Memory B cell (primary cell): Measurements from ENCODE around the gene AQP6.
A peak's percentile ranks its signal among the peaks of the same experiment; 100 is the strongest.

ENCODE experiments used
- ATAC-seq: fragments of 150-1000 bp; cut with Tn5 transposase; 2 replicates; pipeline ENCODE4 v1.10.0; 2021; ENCODE audit warnings: low read depth, mild to moderate bottlenecking, moderate library complexity
- DNase-seq, 2 donors: peaks; one replicate each; pipeline ENCODE4 v3.0.0; 2022; ENCODE audit warnings: low spot score in 2 of 2
- H3K27ac Mint-ChIP-seq: one replicate; pipeline ENCODE4 v1.8.0; 2022; ENCODE audit warnings: mild to moderate bottlenecking, moderate library complexity, mixed read lengths
- H3K27me3 Mint-ChIP-seq: one replicate; pipeline ENCODE4 v1.8.0; 2022; ENCODE audit warnings: mixed read lengths
- H3K36me3 Mint-ChIP-seq: one replicate; pipeline ENCODE4 v1.8.0; 2022; ENCODE audit warnings: mild to moderate bottlenecking, mixed read lengths
- H3K4me1 Mint-ChIP-seq: one replicate; pipeline ENCODE4 v1.8.0; 2022; ENCODE audit warnings: mixed read lengths
- H3K4me3 Mint-ChIP-seq: one replicate; pipeline ENCODE4 v1.8.0; 2022; ENCODE audit warnings: mild to moderate bottlenecking, moderate library complexity, mixed read lengths
- H3K9me3 Mint-ChIP-seq: one replicate; pipeline ENCODE4 v1.8.0; 2022; ENCODE audit warnings: mixed read lengths

The AQP6 gene

GRCh38 chr12:49956663-49957569, 15.8 kb upstream of the AQP6 start:
- H3K27me3 Mint-ChIP-seq, result peaks cover 25% of the 10 kb centered on the region
- H3K27ac Mint-ChIP-seq, result no peak overlapping the region
- H3K9me3 Mint-ChIP-seq, result no peaks in the 10 kb centered on the region

GRCh38 chr12:49957570-49957967, 15.2 kb upstream of the AQP6 start:
- Mint-ChIP-seq H3K4me3 (no peak overlapping the region), H3K9me3 (no peaks in the 10 kb centered on the region), H3K27ac (no peak overlapping the region), H3K4me1 (peaks cover 7% of the 10 kb centered on the region), H3K36me3 (no peaks in the 10 kb centered on the region), H3K27me3 (peaks cover 27% of the 10 kb centered on the region)
- ATAC-seq (no peak), DNase-seq (no peak)

More at GRCh38 chr12:49956663-49957569, 15.8 kb upstream of the AQP6 start:
- DNase-seq (no peak), ATAC-seq (no peak)
- Mint-ChIP-seq H3K4me1 (peaks cover 5% of the 10 kb centered on the region), H3K4me3 (no peak overlapping the region), H3K36me3 (no peaks in the 10 kb centered on the region)

GRCh38 chr12:49959685-49960473, 12.9 kb upstream of the AQP6 start:
- Mint-ChIP-seq H3K27ac (no peak overlapping the region), H3K27me3 (peaks cover 32% of the 10 kb centered on the region), H3K36me3 (no peaks in the 10 kb centered on the region), H3K4me1 (peaks cover 8% of the 10 kb centered on the region), H3K9me3 (no peaks in the 10 kb centered on the region), H3K4me3 (peak overlapping the region; percentile 56)
- DNase-seq (no peak), ATAC-seq (peak; percentile 29)

GRCh38 chr12:49960474-49961110, 12.2 kb upstream of the AQP6 start:
- no peak overlapping the region for H3K27ac Mint-ChIP-seq
- H3K36me3 Mint-ChIP-seq, result no peaks in the 10 kb centered on the region
- H3K27me3 Mint-ChIP-seq, result peaks cover 31% of the 10 kb centered on the region
- ATAC-seq (no peak), DNase-seq (no peak)
- H3K4me1 Mint-ChIP-seq, result peaks cover 8% of the 10 kb centered on the region
- H3K4me3 Mint-ChIP-seq, result peak overlapping the region; percentile 56
- no peaks in the 10 kb centered on the region for H3K9me3 Mint-ChIP-seq

- peak; percentile 26 for ATAC-seq
- Mint-ChIP-seq H3K4me3 (peak within 1 kb of the TSS; percentile 56), H3K9me3 (no peaks in the 10 kb centered on the region)
Observed at GRCh38 chr12:49961111-49961922, 11.4 kb upstream of the AQP6 start, which contains the start of gene AQP5. Gene AQP5 (plus strand): TSS chr12:49961872. CDS start chr12:49962018, 146 bp downstream.

DNA sequence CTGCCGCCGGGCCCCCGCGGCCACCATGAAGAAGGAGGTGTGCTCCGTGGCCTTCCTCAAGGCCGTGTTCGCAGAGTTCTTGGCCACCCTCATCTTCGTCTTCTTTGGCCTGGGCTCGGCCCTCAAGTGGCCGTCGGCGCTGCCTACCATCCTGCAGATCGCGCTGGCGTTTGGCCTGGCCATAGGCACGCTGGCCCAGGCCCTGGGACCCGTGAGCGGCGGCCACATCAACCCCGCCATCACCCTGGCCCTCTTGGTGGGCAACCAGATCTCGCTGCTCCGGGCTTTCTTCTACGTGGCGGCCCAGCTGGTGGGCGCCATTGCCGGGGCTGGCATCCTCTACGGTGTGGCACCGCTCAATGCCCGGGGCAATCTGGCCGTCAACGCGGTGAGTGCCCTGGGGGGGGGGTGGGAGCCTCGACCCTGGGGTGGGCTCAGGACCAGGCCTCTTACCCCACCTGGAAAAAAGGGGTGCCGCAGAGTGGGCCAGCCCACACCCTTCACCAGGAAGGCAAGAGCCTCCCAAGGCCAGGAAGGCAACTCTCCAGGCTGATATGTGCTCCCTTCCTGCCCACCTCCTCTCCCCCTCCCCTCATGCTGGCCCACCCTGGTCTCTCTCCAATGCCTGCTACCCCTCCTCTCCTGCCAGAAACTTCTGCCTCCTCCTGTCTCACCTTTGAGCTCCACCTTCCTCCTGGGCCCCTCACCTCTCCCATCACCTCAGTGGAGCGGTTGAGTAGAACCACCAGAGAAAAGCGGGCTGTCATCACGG, 10.6 kb upstream of the AQP6 start:
- H3K36me3 Mint-ChIP-seq, result no peaks in the 10 kb centered on the region
- ATAC-seq (no peak), DNase-seq (no peak)
- peaks cover 11% of the 10 kb centered on the region for H3K4me1 Mint-ChIP-seq
- H3K27me3 Mint-ChIP-seq, result peaks cover 32% of the 10 kb centered on the region
- no peaks in the 10 kb centered on the region for H3K9me3 Mint-ChIP-seq
- peak overlapping the region; percentile 28 for H3K4me3 Mint-ChIP-seq
- H3K27ac Mint-ChIP-seq, result no peak overlapping the region

More at GRCh38 chr12:49961111-49961922, 11.4 kb upstream of the AQP6 start, which contains the start of gene AQP5:
- Mint-ChIP-seq H3K27me3 (peaks cover 34% of the 10 kb centered on the region), H3K4me1 (peaks cover 8% of the 10 kb centered on the region), H3K36me3 (no peaks in the 10 kb centered on the region), H3K27ac (no peak within 1 kb of the TSS)
- DNase-seq, result no peak

- no peak for DNase-seq
- peaks cover 12% of the 10 kb centered on the region for H3K4me1 Mint-ChIP-seq
- no peak overlapping the region for H3K27ac Mint-ChIP-seq
- ATAC-seq, result no peak
- no peaks in the 10 kb centered on the region for H3K9me3 Mint-ChIP-seq
- H3K27me3 Mint-ChIP-seq, result peaks cover 29% of the 10 kb centered on the region
- H3K36me3 Mint-ChIP-seq, result no peaks in the 10 kb centered on the region
- H3K4me3 Mint-ChIP-seq, result peak overlapping the region; percentile 28
Observed at GRCh38 chr12:49962861-49963765, 9.6 kb upstream of the AQP6 start.

GRCh38 chr12:49963976-49964815, 8.6 kb upstream of the AQP6 start:
- H3K27ac Mint-ChIP-seq, result no peak overlapping the region
- no peak for DNase-seq
- peaks cover 29% of the 10 kb centered on the region for H3K27me3 Mint-ChIP-seq
- no peak overlapping the region for H3K4me3 Mint-ChIP-seq
- H3K9me3 Mint-ChIP-seq, result no peaks in the 10 kb centered on the region
- H3K4me1 Mint-ChIP-seq, result peaks cover 12% of the 10 kb centered on the region
- no peak for ATAC-seq
- no peaks in the 10 kb centered on the region for H3K36me3 Mint-ChIP-seq

GRCh38 chr12:49964849-49965624, 7.7 kb upstream of the AQP6 start:
- no peak overlapping the region for H3K4me3 Mint-ChIP-seq
- peaks cover 26% of the 10 kb centered on the region for H3K27me3 Mint-ChIP-seq
- no peaks in the 10 kb centered on the region for H3K9me3 Mint-ChIP-seq
- no peak overlapping the region for H3K27ac Mint-ChIP-seq
- H3K36me3 Mint-ChIP-seq, result no peaks in the 10 kb centered on the region
- H3K4me1 Mint-ChIP-seq, result peaks cover 12% of the 10 kb centered on the region
- DNase-seq (no peak), ATAC-seq (no peak)

DNA sequence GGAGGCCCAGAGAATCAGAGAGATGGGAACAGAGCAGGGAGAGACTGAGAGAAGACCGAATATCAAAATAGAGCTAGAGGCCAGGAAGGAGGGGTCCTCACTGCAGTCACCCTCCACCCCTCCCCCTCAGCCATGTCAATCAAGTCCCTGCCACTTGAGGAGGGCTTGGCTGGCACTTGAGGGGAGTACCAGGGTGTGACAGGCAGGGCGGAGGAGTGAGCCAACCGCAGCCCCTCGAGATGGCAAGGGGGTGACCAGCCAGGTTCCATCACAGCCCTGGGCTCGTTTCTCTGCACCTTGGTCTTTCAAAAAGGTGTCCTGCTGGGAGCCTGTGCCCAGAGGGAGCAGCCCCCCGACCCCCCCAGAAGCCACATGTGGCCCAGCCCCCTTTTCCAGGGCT, 6.9 kb upstream of the AQP6 start:
- ATAC-seq (no peak), DNase-seq (no peak)
- Mint-ChIP-seq H3K4me1 (peaks cover 6% of the 10 kb centered on the region), H3K4me3 (no peak overlapping the region), H3K27ac (no peak overlapping the region), H3K9me3 (no peaks in the 10 kb centered on the region), H3K36me3 (no peaks in the 10 kb centered on the region), H3K27me3 (peaks cover 19% of the 10 kb centered on the region)

DNA sequence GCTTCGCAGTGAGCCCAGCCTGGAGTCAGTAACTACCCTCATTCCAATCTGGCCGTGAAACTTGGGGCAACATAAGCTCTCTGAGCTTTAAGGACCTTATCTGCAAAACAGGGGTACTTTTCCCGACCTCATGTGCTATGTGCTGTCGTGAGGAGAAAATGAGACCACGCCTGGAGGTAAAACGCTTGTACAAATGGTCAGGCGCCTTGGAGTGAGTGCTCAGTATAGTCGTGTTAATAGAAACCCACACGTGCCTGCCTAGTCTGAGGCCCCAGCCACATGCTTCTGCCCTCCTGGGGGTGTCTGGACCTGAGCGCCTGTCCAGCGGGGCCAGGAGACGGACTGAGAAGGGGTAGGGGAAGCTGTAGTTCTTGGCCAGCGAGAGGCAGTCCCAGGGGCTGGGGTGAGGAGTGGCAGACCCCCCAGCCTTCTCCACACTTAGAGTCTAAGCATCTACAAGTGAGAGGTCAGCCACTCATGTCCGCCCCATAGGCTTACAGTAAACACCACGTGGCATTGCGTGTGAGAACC, 6.2 kb upstream of the AQP6 start:
- Mint-ChIP-seq H3K36me3 (no peaks in the 10 kb centered on the region), H3K27ac (no peak overlapping the region), H3K9me3 (no peaks in the 10 kb centered on the region), H3K4me3 (peak overlapping the region; percentile 27), H3K27me3 (peaks cover 19% of the 10 kb centered on the region), H3K4me1 (peaks cover 6% of the 10 kb centered on the region)
- DNase-seq (no peak), ATAC-seq (no peak)
